Measurements from ENCODE around the gene NUDT5. TPM values are rescaled to one million over a fixed set of nuclear protein-coding genes. Genes with fewer than 3 reads are reported as not detected.

NUDT5 gene
- total and polyA plus RNA-seq, 2 of the 13 experiments (the other 11 are each of a cell fraction or from before 2014, with no cell fraction given): 79.6 to 134 TPM

GRCh38 chr10:12129222-12130111, 66.2 kb downstream of the NUDT5 start, which contains the start of gene SEC61A2 (continued):
- no peak for TF ChIP-seq HCFC1 (IDR thresholded peaks at IDR 0.05; ENCODE audit: low read depth, low read length)
- peak; percentile 70 for TF ChIP-seq ZNF142 (CRISPR knock-in tag; IDR thresholded peaks at IDR 0.05)
- no peak for TF ChIP-seq DZIP1 (CRISPR knock-in tag; IDR thresholded peaks at IDR 0.05)
- 0 out of 2 replicates have a peak, but pooled peaks have one; percentile 7 for TF ChIP-seq NFAT5 (CRISPR knock-in tag; IDR thresholded peaks at IDR 0.05)
- no peak; the same call in 1 of the 2 replicates for TF ChIP-seq MAF1 (CRISPR knock-in tag; IDR thresholded peaks at IDR 0.05; ENCODE audit: borderline replicate concordance)
- TF ChIP-seq HIC2 (CRISPR knock-in tag; IDR thresholded peaks at IDR 0.05; ENCODE audit: low read depth): no peak
- TF ChIP-seq ZNF354B (CRISPR knock-in tag; IDR thresholded peaks at IDR 0.05): peak; percentile 61; the same call in 1 of the 2 replicates

Measured in HepG2 (cell line).